KMS-11 (cell line): Measurements from ENCODE around the gene ITPRIPL1.

Experiments used
- H2AFZ ChIP-seq: fragments of 200-600 bp; sonication (generic); 2 replicates; pipeline ENCODE4 v1.6.1; 2016; ENCODE audit warnings: antibody characterized with exemption, mixed run types, low read depth
- H3K27ac ChIP-seq: fragments of 200-600 bp; sonication (generic); 2 replicates; pipeline ENCODE4 v1.6.1; 2016; ENCODE audit warnings: mild to moderate bottlenecking, mixed run types
- H3K27me3 ChIP-seq: fragments of 200-600 bp; sonication (generic); 2 replicates; pipeline ENCODE4 v1.6.1; 2017; ENCODE audit warnings: mild to moderate bottlenecking, low read depth, mixed run types, moderate library complexity; ENCODE audit not compliant: insufficient read depth
- H3K36me3 ChIP-seq: fragments of 200-600 bp; sonication (generic); 2 replicates; pipeline ENCODE4 v1.6.1; 2017; ENCODE audit warnings: mild to moderate bottlenecking, mixed run types; ENCODE audit not compliant: insufficient read depth
- H3K4me1 ChIP-seq: fragments of 200-600 bp; sonication (generic); 2 replicates; pipeline ENCODE4 v1.6.1; 2016; ENCODE audit warnings: mild to moderate bottlenecking, low read depth, mixed run types; ENCODE audit not compliant: poor library complexity, severe bottlenecking
- H3K4me2 ChIP-seq: fragments of 200-600 bp; sonication (generic); 2 replicates; pipeline ENCODE4 v1.7.0; 2016; ENCODE audit warnings: mild to moderate bottlenecking, mixed run types
- H3K4me3 ChIP-seq: fragments of 200-600 bp; sonication (generic); IDR thresholded peaks from 2 replicates; pipeline ENCODE4 v1.6.1; 2017; ENCODE audit warnings: low read depth, low read length, mixed read lengths; ENCODE audit not compliant: insufficient read depth
- H3K79me2 ChIP-seq: fragments of 200-600 bp; sonication (generic); 2 replicates; pipeline ENCODE4 v1.6.1; 2016; ENCODE audit warnings: low read depth, mixed run types; ENCODE audit not compliant: insufficient read depth
- H3K9ac ChIP-seq: fragments of 200-600 bp; sonication (generic); 2 replicates; pipeline ENCODE4 v1.6.1; 2016; ENCODE audit warnings: mild to moderate bottlenecking, mixed run types
- H4K20me1 ChIP-seq: fragments of 200-600 bp; sonication (generic); 2 replicates; pipeline ENCODE4 v1.6.1; 2016; ENCODE audit warnings: mild to moderate bottlenecking, mixed run types; ENCODE audit not compliant: insufficient read depth
- CTCF ChIP-seq: fragments of 200-600 bp; sonication (generic); conservative IDR thresholded peaks from 2 replicates; pipeline ENCODE4 v1.6.1; 2017; ENCODE audit warnings: low read depth, mild to moderate bottlenecking, antibody characterized with exemption, low read length, moderate library complexity, mixed read lengths

ITPRIPL1 gene

GRCh38 chr2:96329456-96329855, 4.3 kb downstream of the ITPRIPL1 start:
- H3K4me2 ChIP-seq: no peak overlapping the region
- no peak overlapping the region for H2AFZ ChIP-seq
- peaks cover under 1% of the 10 kb centered on the region; the same call in 1 of the 2 replicates for H3K79me2 ChIP-seq
- no peaks in the 10 kb centered on the region for H3K36me3 ChIP-seq
- no peak overlapping the region for H3K4me3 ChIP-seq
- peaks cover 31% of the 10 kb centered on the region for H3K4me1 ChIP-seq
- H3K27me3 ChIP-seq: no peaks in the 10 kb centered on the region
- H3K9ac ChIP-seq: no peak overlapping the region
- no peak for TF ChIP-seq CTCF
- H3K27ac ChIP-seq: no peak overlapping the region
- H4K20me1 ChIP-seq: no peaks in the 10 kb centered on the region

- Histone ChIP-seq H3K27me3 (no peaks in the 10 kb centered on the region), H3K4me2 (no peak overlapping the region), H3K4me3 (no peak overlapping the region), H3K9ac (no peak overlapping the region), H2AFZ (no peak overlapping the region), H3K4me1 (peaks cover 31% of the 10 kb centered on the region), H4K20me1 (no peaks in the 10 kb centered on the region), H3K36me3 (no peaks in the 10 kb centered on the region), H3K79me2 (peaks cover 5% of the 10 kb centered on the region; the same call in 1 of the 2 replicates), H3K27ac (no peak overlapping the region)
- TF ChIP-seq CTCF: no peak
Observed at GRCh38 chr2:96329874-96330273, 4.8 kb downstream of the ITPRIPL1 start.

GRCh38 chr2:96330407-96330806, 5.3 kb downstream of the ITPRIPL1 start:
- Histone ChIP-seq H3K4me2 (no peak overlapping the region), H2AFZ (no peak overlapping the region)

GRCh38 chr2:96333708-96334107, 8.6 kb downstream of the ITPRIPL1 start:
- Histone ChIP-seq H3K9ac (no peak overlapping the region), H3K4me3 (no peak overlapping the region)
- TF ChIP-seq CTCF: no peak

More at GRCh38 chr2:96330407-96330806, 5.3 kb downstream of the ITPRIPL1 start:
- Histone ChIP-seq H4K20me1 (no peaks in the 10 kb centered on the region), H3K4me3 (no peak overlapping the region), H3K4me1 (peaks cover 29% of the 10 kb centered on the region), H3K79me2 (peaks cover 7% of the 10 kb centered on the region; the same call in 1 of the 2 replicates), H3K9ac (no peak overlapping the region), H3K27me3 (no peaks in the 10 kb centered on the region), H3K36me3 (no peaks in the 10 kb centered on the region), H3K27ac (no peak overlapping the region)
- no peak for TF ChIP-seq CTCF

More at GRCh38 chr2:96333708-96334107, 8.6 kb downstream of the ITPRIPL1 start:
- no peaks in the 10 kb centered on the region for H3K27me3 ChIP-seq
- no peaks in the 10 kb centered on the region for H4K20me1 ChIP-seq
- H3K4me1 ChIP-seq: peaks cover 30% of the 10 kb centered on the region
- no peaks in the 10 kb centered on the region for H3K36me3 ChIP-seq
- peaks cover 34% of the 10 kb centered on the region for H3K79me2 ChIP-seq
- no peak overlapping the region for H3K27ac ChIP-seq
- no peak overlapping the region for H3K4me2 ChIP-seq
- no peak overlapping the region for H2AFZ ChIP-seq
